Bronchial epithelial cell (primary cell): ENCODE data around the gene GMPPA. TPM values are rescaled to one million over a fixed set of nuclear protein-coding genes. Genes with fewer than 3 reads are reported as not detected.

Experiments
- DNase-seq: peaks from one replicate; pipeline ENCODE4 v3.0.0-alpha.2; 2010; ENCODE audit warnings: low read depth
- FAIRE-seq: peaks from 2 replicates; lab custom pipeline; 2011; peaks lifted over from hg19 to GRCh38; lab: Jason Lieb, UNC
- H3K27me3 ChIP-seq: 2 replicates; pipeline ENCODE4 v1.5.1; 2011; ENCODE audit warnings: low read length; ENCODE audit not compliant: control insufficient read depth, insufficient read depth
- H3K36me3 ChIP-seq: 2 replicates; pipeline ENCODE4 v1.5.1; 2011; ENCODE audit warnings: low read length; ENCODE audit not compliant: control insufficient read depth, insufficient read depth
- H3K4me3 ChIP-seq: 2 replicates; pipeline ENCODE4 v1.5.1; 2011; ENCODE audit warnings: mild to moderate bottlenecking, low read depth, low read length, control low read depth
- total RNA-seq: library from RNA; depleted of rRNA; stranded (reverse); fragments of >200 nt; gene quantifications from 2 replicates; pipeline ENCODE4 v1.2.1, GENCODE V29; 2014
- TF ChIP-seq, protein P1 (sequence below): IDR thresholded peaks from 2 replicates; pipeline ENCODE4 v1.5.1; 2011; ENCODE audit warnings: mild to moderate bottlenecking, moderate library complexity, low read length, control low read depth, inconsistent platforms; ENCODE audit not compliant: insufficient read depth, severe bottlenecking

GMPPA gene
- total RNA-seq, 1 donor from 2014 or later = 49.0 TPM

DNA sequence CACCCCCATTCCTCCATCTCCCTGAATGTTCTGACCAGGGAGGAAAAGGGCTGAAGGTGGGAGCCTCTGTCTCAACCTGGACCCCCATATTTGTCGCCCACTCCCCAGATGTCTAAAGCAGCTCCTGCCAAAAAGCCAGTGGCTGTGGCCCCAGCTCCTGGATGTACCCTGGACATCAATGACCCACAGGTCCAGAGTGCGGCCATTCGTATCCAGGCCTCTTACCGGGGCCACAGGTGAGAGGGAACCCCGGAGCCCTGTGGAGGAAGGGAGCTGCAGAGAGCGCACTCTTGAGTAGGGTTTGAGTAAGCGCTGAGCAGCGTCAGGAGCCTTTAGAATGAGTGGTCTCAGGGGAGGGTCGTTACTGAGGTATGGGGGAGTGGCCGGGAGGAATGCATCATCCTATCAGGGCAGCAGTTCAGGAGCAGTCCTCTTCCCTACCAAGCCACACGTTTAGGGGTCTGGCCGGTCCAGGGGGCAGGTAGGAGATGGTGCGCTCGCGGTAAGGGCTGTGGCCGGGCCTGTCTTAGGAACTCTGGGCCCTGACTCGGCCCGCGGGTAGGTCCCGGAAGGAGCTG, 2.4 kb upstream of the GMPPA start:
- Histone ChIP-seq H3K4me3 (no peak overlapping the region), H3K36me3 (no peaks in the 10 kb centered on the region), H3K27me3 (peaks cover 14% of the 10 kb centered on the region)
- DNase-seq = no peak
- TF ChIP-seq, protein P1, sequence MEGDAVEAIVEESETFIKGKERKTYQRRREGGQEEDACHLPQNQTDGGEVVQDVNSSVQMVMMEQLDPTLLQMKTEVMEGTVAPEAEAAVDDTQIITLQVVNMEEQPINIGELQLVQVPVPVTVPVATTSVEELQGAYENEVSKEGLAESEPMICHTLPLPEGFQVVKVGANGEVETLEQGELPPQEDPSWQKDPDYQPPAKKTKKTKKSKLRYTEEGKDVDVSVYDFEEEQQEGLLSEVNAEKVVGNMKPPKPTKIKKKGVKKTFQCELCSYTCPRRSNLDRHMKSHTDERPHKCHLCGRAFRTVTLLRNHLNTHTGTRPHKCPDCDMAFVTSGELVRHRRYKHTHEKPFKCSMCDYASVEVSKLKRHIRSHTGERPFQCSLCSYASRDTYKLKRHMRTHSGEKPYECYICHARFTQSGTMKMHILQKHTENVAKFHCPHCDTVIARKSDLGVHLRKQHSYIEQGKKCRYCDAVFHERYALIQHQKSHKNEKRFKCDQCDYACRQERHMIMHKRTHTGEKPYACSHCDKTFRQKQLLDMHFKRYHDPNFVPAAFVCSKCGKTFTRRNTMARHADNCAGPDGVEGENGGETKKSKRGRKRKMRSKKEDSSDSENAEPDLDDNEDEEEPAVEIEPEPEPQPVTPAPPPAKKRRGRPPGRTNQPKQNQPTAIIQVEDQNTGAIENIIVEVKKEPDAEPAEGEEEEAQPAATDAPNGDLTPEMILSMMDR = no peak
- no peak for FAIRE-seq

DNA sequence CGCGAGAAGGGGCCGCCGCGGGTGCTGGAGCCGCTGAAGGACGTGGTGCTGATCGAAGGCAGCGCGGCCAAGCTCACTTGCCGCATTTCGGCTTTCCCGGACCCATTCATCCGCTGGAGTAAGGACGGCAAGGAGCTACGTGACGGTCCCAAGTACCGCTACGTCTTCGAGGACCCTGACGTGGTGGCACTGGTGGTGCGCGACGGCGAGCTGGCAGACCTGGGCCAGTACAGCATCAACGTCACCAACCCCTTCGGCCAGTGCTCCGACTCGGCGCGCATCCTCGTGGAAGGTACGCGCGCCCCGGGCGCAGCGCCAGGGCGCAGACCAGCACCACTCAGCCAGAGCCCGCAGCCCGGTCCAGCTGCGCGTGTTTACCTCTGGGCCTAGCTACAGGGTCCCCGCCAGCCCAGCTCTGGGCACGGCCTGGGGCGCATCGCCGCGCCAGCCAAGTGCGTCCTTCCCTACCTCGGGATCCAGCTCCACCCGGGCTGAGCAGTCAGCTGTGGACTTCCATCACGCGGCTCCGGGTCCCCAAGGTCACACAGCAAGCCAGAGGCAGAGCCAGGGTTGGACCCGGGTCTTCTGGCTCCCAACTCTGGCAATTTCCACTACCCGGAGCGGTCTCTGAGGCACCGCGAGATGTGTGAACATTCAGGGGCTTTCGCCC, 1.7 kb upstream of the GMPPA start:
- DNase-seq (no peak), FAIRE-seq (no peak)
- no peak overlapping the region for H3K4me3 ChIP-seq
- H3K36me3 ChIP-seq = peaks cover 2% of the 10 kb centered on the region
- TF ChIP-seq, protein P1 = no peak
- peaks cover 14% of the 10 kb centered on the region for H3K27me3 ChIP-seq

- Histone ChIP-seq H3K4me3 (peak overlapping the region; percentile 79), H3K27me3 (peaks cover 14% of the 10 kb centered on the region), H3K36me3 (peaks cover 6% of the 10 kb centered on the region)
- TF ChIP-seq, protein P1 = no peak
- no peak for FAIRE-seq
- peak; percentile 46 for DNase-seq
Measured at GRCh38 chr2:219497495-219498279, 1.0 kb upstream of the GMPPA start.

GRCh38 chr2:219499058-219499307, 292 bp downstream of the GMPPA start:
- FAIRE-seq = no peak

DNA sequence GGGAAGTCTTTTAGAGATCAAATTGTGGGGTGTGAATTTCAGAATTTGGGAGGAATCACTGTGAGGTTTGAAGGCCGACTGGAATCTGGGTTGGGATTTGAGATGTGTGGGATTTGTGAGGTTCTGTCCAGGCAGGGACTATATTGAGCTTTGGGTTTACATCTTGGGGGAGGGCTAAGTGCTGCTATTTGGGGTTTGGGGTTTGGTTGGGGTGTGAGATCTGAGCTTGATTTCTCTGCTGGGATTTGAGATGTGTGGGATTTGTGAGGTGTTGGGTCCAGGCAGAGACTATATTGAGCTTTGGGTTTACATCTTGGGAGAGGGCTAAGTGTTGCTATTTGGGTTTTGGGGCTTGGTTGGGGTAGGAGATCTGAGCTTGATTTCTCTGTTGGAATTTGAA, 864 bp downstream of the GMPPA start:
- peak overlapping the region; percentile 79 for H3K4me3 ChIP-seq

More at GRCh38 chr2:219499058-219499307, 292 bp downstream of the GMPPA start:
- peak overlapping the region; percentile 79 for H3K4me3 ChIP-seq
- peaks cover 11% of the 10 kb centered on the region for H3K36me3 ChIP-seq
- no peak for DNase-seq
- peaks cover 14% of the 10 kb centered on the region for H3K27me3 ChIP-seq
- TF ChIP-seq, protein P1 = no peak

More for the DNA sequence above, 864 bp downstream of the GMPPA start:
- DNase-seq = no peak
- TF ChIP-seq, protein P1 = no peak
- FAIRE-seq = no peak
- Histone ChIP-seq H3K36me3 (peaks cover 16% of the 10 kb centered on the region), H3K27me3 (peaks cover 10% of the 10 kb centered on the region)
